Measurements from ENCODE around the gene KCNS3.
"Not testable (repeated sequence)": the region's sequence is repeated elsewhere in the genome, so short reads cannot be mapped to it uniquely, and the experiment has no call there.

DNA sequence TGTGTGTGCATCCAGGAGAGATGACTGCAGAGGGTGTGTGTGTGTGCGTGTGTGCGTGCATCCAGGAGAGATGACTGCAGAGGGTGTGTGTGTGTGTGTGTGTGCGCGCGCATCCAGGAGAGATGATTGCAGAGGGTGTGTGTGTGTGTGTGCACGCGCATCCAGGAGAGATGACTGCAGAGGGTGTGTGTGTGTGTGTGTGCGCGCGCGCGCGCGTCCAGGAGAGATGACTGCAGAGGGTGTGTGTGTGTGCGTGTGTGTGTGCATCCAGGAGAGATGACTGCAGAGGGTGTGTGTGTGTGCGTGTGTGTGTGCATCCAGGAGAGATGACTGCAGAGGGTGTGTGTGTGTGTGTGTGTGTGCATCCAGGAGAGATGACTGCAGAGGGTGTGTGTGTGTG lies 85.1 kb downstream of the KCNS3 start:
- not testable (repeated sequence) for TF ChIP-seq POLR2A, EP300 (IDR thresholded peaks at IDR 0.05)
- TF ChIP-seq, protein P1, sequence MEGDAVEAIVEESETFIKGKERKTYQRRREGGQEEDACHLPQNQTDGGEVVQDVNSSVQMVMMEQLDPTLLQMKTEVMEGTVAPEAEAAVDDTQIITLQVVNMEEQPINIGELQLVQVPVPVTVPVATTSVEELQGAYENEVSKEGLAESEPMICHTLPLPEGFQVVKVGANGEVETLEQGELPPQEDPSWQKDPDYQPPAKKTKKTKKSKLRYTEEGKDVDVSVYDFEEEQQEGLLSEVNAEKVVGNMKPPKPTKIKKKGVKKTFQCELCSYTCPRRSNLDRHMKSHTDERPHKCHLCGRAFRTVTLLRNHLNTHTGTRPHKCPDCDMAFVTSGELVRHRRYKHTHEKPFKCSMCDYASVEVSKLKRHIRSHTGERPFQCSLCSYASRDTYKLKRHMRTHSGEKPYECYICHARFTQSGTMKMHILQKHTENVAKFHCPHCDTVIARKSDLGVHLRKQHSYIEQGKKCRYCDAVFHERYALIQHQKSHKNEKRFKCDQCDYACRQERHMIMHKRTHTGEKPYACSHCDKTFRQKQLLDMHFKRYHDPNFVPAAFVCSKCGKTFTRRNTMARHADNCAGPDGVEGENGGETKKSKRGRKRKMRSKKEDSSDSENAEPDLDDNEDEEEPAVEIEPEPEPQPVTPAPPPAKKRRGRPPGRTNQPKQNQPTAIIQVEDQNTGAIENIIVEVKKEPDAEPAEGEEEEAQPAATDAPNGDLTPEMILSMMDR (IDR thresholded peaks at IDR 0.05): not testable (repeated sequence)

Measured in ovary (tissue), 3 donors.